ENCODE measurements around the gene CCDC171. TPM values are rescaled to one million over a fixed set of nuclear protein-coding genes. Genes with fewer than 3 reads are reported as not detected.

Gene CCDC171
- total and polyA plus RNA-seq, 10 of the 15 experiments (the other 5 are each of a cell fraction or from before 2014, with no cell fraction given), result 1.00 to 7.2 (median 2.8) TPM

- no peak for TF ChIP-seq ETV6 (conservative IDR thresholded peaks at IDR 0.05 in 1 of 2, IDR thresholded peaks at IDR 0.05 in 1 of 2; ENCODE audit: borderline replicate concordance in 1 of 2, low read depth in 1 of 2)
- no peak for TF ChIP-seq SMAD5 (IDR thresholded peaks at IDR 0.05; ENCODE audit: low read depth)
- TF ChIP-seq NFYA (IDR thresholded peaks at IDR 0.05; ENCODE audit: borderline replicate concordance, low read depth, low read length), result no peak
- TF ChIP-seq STAT3 (IDR thresholded peaks at IDR 0.05; ENCODE audit: low read depth, low read length), result no peak
- TF ChIP-seq BCL11A (IDR thresholded peaks at IDR 0.05; ENCODE audit: low read depth, low read length), result no peak
- TF ChIP-seq RAD51 (IDR thresholded peaks at IDR 0.05), result no peak
Observed at GRCh38 chr9:15967068-15967467, 414.2 kb downstream of the CCDC171 start (continued).

GRCh38 chr9:15972760-15973159, 419.9 kb downstream of the CCDC171 start:
- ChIA-PET SMC1A (ENCODE audit: uncharacterized antibody, unreplicated experiment) (no interaction called here), RAD21 (ENCODE audit: unreplicated experiment) (no interaction called here), POLR2A (no interaction called here), CTCF (interaction anchor here (0.9 to 2.4 kb wide), 5 partner anchors 9 to 161 kb away, joined by 3 to 8 read pairs (median 4); no protein-coding TSS in a partner anchor)
- ATAC-seq, result no peak
- no peak overlapping the region for H2AFZ ChIP-seq (ENCODE audit: control insufficient read depth, low read depth, low read length)
- 32% methylated on average over 4 of the region's 4 CpGs for WGBS (ENCODE audit: insufficient coverage, insufficient replicate concordance, low lambda C conversion rate, missing lambda C conversion rate)
- FAIRE-seq, result no peak
- no peaks in the 10 kb centered on the region for H3K36me3 ChIP-seq (ENCODE audit: control insufficient read depth in 2 of 2, insufficient read depth in 2 of 2, low read length in 1 of 2)
- H3K9me3 ChIP-seq (replicated peaks; ENCODE audit: control insufficient read depth, insufficient read depth, low read length), result no peaks in the 10 kb centered on the region
- no peak for DNase-seq (ENCODE audit: low read depth, low spot score)
- intact Hi-C loops (cut with micrococcal nuclease; ENCODE audit: unreplicated experiment), result no loop called here
- H3K27me3 ChIP-seq (replicated peaks in 1 of 2; ENCODE audit: control insufficient read depth in 2 of 2, insufficient read depth in 2 of 2, low read length in 1 of 2), result no peaks in the 10 kb centered on the region
- H3K79me2 ChIP-seq (ENCODE audit: control insufficient read depth, insufficient read depth, low read length), result no peaks in the 10 kb centered on the region
- no TSS peak for BruUV-seq (replicated peaks)
- H3K4me3 ChIP-seq, result no peak overlapping the region
- no peak overlapping the region for H3K9ac ChIP-seq (ENCODE audit: control insufficient read depth, insufficient read depth, low read length)
- no peak overlapping the region for H3K27ac ChIP-seq (ENCODE audit: control insufficient read depth, insufficient read depth)
- in situ Hi-C loops (cut with MboI), result no loop called here
- no peaks in the 10 kb centered on the region for H4K20me1 ChIP-seq (ENCODE audit: control insufficient read depth, insufficient read depth)
- no peaks in the 10 kb centered on the region for H3K4me1 ChIP-seq (ENCODE audit: control insufficient read depth, insufficient read depth, low read length)
- no peak overlapping the region for H3K4me2 ChIP-seq (ENCODE audit: control insufficient read depth, insufficient read depth)
- no peak for TF ChIP-seq HDGF (IDR thresholded peaks at IDR 0.05)
- no peak for TF ChIP-seq JUND (IDR thresholded peaks at IDR 0.05; ENCODE audit: low read depth, low read length)
- TF ChIP-seq KLF5 (IDR thresholded peaks at IDR 0.05; ENCODE audit: partially characterized antibody), result no peak
- TF ChIP-seq E4F1 (IDR thresholded peaks at IDR 0.05; ENCODE audit: borderline replicate concordance, partially characterized antibody), result no peak
- no peak for TF ChIP-seq HCFC1 (IDR thresholded peaks at IDR 0.05; ENCODE audit: low read length)
- no peak for TF ChIP-seq NFYB (IDR thresholded peaks at IDR 0.05; ENCODE audit: insufficient read depth, low read depth, low read length)
- no peak for TF ChIP-seq NFIC (IDR thresholded peaks at IDR 0.05; ENCODE audit: low read depth, low read length)
- TF ChIP-seq EGR1 (IDR thresholded peaks at IDR 0.05; ENCODE audit: borderline replicate concordance in 1 of 2, low read depth in 2 of 2, low read length in 2 of 2), result no peak
- no peak for TF ChIP-seq KAT2A (conservative IDR thresholded peaks at IDR 0.05; ENCODE audit: control insufficient read depth, low read depth, low read length)
- no peak for TF ChIP-seq PAX8 (IDR thresholded peaks at IDR 0.05)
- no peak for TF ChIP-seq SMAD1 (IDR thresholded peaks at IDR 0.05; ENCODE audit: low read depth, partially characterized antibody)
- TF ChIP-seq CHD1 (IDR thresholded peaks at IDR 0.05; ENCODE audit: low read depth, low read length), result no peak
- TF ChIP-seq ETV6 (conservative IDR thresholded peaks at IDR 0.05 in 1 of 2, IDR thresholded peaks at IDR 0.05 in 1 of 2; ENCODE audit: borderline replicate concordance in 1 of 2, low read depth in 1 of 2), result no peak
- no peak for TF ChIP-seq POLR2A (IDR thresholded peaks at IDR 0.05; ENCODE audit: low read depth, low read length)
- TF ChIP-seq STAT1 (conservative IDR thresholded peaks at IDR 0.05), result no peak
- no peak for TF ChIP-seq PKNOX1 (IDR thresholded peaks at IDR 0.05)

All from GM12878 (cell line).